GM23248 (cell line): ENCODE measurements around the gene AP2B1.

Experiments used
- EZH2 ChIP-seq: fragments of 200-600 bp; sonication (generic); IDR thresholded peaks from 2 replicates; pipeline ENCODE4 v1.6.1; 2018; ENCODE audit warnings: antibody characterized with exemption, mild to moderate bottlenecking; ENCODE audit not compliant: insufficient read depth, poor library complexity, severe bottlenecking
- EZH2phosphoT487 ChIP-seq: fragments of 200-600 bp; sonication (generic); IDR thresholded peaks from 2 replicates; pipeline ENCODE4 v1.6.1; 2018; ENCODE audit warnings: antibody characterized with exemption, moderate library complexity, mild to moderate bottlenecking, low read depth; ENCODE audit not compliant: insufficient read depth

DNA sequence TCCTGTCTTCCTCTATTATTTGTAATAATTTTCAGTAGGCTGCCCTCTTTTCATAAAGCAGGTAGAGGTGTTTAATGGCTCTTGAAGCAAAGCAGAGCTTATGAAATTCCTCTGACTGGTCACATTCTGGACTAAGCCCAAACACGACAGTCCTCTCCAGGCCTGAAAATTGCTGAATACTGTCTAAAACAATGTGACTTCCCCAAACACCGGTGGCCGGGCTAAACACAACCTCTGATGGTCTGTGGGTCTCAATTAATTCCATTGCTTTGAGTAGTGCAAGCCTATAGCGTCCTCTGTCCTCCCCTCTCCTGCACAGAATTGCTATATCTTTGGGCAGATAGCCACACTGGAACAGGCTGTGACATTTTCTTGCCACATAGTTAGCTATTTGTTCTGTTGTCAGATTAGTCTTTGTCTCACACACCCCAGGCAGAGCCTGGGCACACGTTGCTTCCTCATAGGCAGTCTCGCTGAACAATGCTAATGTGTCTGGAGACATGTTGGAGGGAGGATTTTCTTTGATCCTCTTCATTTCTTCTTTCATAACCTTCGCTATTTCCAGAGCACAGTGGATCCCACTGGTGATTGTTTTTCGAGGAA is 38.8 kb upstream of the AP2B1 start:
- TF ChIP-seq EZH2 (no peak), EZH2phosphoT487 (no peak)
